Fibroblast of skin of back (primary cell): ENCODE measurements around the gene CC2D1B. TPM values are rescaled to one million over a fixed set of nuclear protein-coding genes. Genes with fewer than 3 reads are reported as not detected.
A peak's percentile ranks its signal among the peaks of the same experiment; 100 is the strongest.
"Not testable (repeated sequence)": the region's sequence is repeated elsewhere in the genome, so short reads cannot be mapped to it uniquely, and the experiment has no call there.

Experiments
- DNase-seq: peaks from one replicate; pipeline ENCODE4 v3.0.0-alpha.2; 2013
- polyA plus RNA-seq, 2 experiments: library from polyadenylated mRNA; unstranded; fragments of 120-200 nt; gene quantifications; one replicate each; pipeline ENCODE4 v1.2.1, GENCODE V29; 2013; ENCODE audit not compliant: insufficient read length in 2 of 2

Gene CC2D1B
- 24.1 TPM for polyA plus RNA-seq (2013, experiment 1 of 2; ENCODE audit: insufficient read length)
- 25.1 TPM for polyA plus RNA-seq (2013, experiment 2 of 2; ENCODE audit: insufficient read length)

DNA sequence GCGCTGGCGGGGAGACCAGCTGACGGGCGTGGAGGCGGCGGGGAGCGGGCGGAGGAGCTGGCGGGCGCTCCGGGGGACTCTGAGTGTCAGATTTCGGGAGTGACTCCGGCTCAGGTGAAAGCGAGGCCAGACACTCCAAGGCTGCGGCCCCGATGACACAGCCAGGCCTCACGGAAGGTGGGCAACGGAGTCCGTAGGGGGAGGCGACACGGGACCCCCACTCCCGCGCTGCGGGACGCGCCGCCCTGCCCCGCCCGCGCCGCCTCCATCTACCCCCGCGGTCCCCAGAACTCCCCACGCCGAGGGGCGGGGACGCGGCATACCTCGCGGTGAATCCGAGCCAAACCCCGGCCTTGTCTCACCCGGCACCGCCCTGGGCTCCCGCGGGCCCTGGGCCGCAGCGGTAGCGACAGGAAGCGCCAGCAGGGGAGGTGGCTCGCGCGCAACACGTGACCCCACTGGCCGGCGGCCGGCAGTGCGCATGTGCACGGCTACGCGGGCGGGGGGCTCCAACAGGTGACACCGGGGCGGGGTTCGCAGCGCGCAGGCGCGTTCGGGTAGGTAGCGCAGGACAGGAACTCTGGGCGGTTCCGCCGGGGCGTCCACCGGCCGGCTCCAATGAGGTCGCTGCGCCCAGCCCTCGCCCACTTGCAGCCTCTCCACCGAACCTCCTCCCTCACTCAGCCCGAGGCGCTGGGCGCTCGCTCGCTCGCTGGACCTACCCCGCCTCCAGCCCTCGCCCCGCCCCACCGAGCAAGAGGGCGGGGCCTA lies at the start of gene CC2D1B:
CC2D1B (minus strand) TSS at position 460 of the 771 bp plus-strand sequence. CDS start 1,585 bp downstream, outside the sequence.
- peak; percentile 94 for DNase-seq

- no peak for DNase-seq
These were observed 48.9 kb upstream of the CC2D1B start for GRCh38 chr1:52414942-52415341.

GRCh38 chr1:52413410-52413989 lies 47.5 kb upstream of the CC2D1B start:
- DNase-seq, result no peak

DNA sequence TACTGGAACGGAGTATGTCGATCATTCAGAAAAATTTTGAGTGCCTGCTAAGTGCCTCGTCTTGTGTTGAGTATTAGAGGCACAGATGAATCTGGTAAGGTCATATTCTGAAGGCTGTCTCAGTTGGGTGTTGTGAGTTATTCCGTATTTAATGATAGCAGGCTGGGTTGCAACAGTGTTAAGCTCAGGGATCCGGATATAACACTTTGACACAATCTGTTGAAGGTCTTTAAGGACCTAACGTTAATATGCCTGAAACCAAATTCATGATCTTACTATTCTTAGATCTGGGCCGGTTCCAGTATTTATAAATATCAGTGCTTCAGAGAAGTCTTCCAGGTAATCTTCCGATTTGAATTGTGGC lies 39.0 kb upstream of the CC2D1B start:
- no peak for DNase-seq

DNA sequence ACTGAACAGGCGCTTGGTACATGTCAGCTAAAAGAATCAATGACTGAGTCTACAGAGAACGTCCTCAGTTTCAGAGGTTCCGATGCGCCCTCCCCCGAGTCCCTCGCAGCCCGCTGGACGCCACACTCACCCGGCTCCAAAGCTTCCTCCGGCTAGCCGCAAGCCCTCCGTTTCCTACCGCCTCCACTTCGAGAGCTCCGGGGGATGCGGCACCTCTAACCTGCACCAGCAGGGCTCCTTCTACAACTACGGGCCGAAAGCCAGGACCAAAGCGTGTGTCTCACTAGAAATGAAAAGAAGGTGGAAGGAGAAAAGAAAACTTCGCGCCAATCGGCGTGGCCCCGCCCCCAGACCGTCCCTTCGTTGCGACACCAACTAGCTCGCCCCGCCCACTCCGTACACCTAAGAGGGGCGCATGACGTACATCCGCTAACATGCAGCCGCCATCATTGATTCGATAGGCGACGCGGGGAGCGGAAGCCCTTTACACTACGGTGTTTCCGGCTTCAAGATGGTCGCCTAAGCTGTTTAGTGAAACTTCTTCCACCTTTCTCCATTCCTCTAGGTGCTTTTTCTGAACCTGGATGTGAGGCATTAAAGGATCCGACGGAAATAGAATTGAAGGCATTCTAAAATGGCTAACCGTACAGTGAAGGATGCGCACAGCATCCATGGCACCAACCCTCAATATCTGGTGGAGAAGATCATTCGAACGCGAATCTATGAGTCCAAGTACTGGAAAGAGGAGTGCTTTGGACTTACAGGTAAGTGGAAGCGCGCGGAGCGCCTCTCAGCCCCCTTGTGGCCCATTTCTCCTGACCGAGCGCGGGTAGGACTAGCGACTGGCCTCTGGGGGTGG lies 38.3 kb upstream of the CC2D1B start, which contains the start of the genes ORC1 and PRPF38A:
ORC1 (minus strand) TSS at position 308 of the 859 bp plus-strand sequence. CDS start 2,200 bp downstream, outside the sequence.
PRPF38A (plus strand) TSS at position 487 of the 859 bp plus-strand sequence; CDS start at position 635, 148 bp downstream.
- peak; percentile 97 for DNase-seq

- peak; percentile 75 for DNase-seq
These were observed 37.6 kb upstream of the CC2D1B start for GRCh38 chr1:52403566-52404115.

DNA sequence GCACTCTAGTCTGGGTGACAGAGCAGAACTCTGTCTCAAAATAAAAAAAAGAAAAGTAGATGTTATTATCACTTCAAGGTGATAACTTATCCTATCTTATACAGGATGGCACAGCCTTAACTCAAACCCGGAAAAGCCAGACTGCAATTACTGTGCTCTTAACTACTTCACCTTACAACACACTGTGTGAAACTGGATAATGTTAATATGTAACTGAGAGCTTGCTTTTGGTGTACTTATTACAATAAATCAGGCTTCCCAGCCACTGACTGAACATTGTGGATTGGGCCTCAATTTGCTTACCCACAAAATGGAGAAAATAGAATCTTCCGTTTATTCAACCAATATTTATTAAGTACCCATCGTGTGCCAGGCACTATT lies 36.8 kb upstream of the CC2D1B start:
- no peak for DNase-seq

DNA sequence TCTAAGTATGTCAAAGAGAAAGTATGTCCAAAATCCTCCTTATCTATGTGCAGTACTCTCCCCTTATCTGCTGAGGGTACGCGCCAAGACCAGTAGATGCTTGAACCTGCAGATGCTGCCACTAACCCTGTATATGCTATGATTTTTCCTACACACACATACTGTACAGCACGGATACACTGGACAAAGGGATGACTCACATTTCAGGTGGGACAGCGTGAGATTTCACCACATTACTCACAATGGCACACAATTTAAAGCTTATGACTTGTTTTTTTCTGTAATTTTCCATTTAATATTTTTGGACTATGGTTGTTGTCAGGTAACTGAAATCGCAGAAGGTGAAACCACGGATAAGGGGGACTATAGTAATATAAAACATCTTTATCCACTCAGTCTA lies 34.1 kb upstream of the CC2D1B start:
- DNase-seq, result no peak

DNA sequence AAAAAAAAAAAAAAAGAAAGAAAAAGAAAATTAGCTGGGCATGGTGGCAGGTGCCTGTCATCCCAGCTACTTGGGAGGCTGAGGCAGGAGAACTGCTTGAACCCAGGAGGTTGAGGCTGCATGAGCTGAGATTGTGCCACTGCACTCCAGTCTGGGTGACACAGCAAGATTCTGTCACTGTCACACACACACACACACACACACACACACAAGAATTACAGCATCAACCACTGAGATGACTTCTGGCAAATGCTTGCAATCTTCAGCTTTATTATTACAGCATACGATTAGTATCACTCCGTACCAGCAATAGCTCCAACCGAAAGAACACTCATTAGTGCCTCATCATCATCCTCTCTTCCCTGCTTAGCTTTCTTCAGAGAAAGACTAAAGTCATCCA lies 33.6 kb upstream of the CC2D1B start:
- no peak for DNase-seq

- DNase-seq, result no peak
These were observed 27.2 kb upstream of the CC2D1B start for GRCh38 chr1:52393174-52393573.

- DNase-seq, result no peak
These were observed 20.5 kb upstream of the CC2D1B start for GRCh38 chr1:52386458-52386857.

DNA sequence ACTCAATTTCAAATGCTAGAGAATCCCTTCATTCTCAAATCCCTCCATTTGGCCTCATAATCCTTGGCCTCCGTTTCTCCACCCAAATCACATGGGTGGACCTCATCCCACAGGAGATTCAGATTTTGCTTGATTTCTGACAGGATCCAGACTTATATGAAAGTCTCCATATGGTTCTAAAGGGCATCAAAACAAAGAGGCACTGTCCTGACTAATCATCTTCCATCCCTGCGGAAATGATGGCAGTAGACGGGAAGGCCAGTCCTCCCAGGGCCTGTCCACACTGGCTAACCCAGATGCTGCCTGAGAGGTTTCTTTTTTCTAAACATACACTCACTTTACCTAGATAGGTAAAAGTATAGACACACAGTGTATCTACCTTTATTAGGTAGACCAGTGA lies 19.4 kb upstream of the CC2D1B start:
- DNase-seq, result no peak

DNA sequence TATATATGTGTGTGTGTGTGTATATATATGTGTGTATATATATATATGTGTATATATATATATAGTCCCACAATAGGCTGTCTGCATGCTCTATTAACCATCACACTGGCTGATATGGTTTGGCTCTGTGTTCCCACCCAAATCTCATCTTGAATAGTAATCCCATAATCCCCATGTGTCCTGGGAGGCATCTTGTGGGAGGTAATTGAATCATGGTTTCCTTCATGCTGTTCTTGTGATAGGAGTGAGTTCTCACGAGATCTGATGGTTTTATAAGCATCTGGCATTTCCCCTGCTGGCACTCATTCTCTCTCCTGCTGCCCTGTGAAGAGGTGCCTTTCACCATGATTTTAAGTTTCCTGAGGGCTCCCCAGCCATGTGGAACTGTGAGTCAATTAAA lies 3.8 kb upstream of the CC2D1B start:
- DNase-seq, result not testable (repeated sequence)

DNA sequence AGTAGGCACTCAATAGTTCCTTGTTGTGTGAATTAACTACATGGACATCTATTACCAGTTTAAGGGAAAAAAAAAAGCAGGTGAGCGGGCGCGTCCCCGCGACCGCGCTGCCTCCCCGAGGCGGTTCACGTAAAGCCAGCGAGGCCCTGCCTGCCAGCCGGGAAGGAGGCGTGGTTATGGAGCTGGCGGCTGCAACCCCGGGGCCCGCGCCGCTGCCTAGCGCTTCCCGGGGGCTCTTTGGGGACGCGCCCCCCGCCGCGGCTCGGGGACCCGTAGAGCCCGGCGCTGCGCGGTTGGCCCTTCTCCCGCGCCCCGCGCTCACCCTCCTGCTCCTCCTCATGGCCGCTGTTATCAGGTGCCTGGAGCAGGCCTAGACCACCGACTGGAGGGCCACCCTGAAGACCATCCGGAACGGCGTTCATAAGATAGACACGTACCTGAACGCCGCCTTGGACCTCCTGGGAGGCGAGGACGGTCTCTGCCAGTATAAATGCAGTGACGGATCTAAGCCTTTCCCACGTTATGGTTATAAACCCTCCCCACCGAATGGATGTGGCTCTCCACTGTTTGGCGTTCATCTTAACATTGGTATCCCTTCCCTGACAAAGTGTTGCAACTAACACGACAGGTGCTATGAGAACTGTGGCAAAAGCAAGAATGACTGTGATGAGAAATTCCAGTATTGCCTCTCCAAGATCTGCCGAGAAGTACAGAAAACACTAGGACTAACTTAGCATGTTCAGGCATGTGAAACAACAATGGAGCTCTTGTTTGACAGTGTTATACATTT lies 2.6 kb upstream of the CC2D1B start:
- DNase-seq, result peak; percentile 34

DNA sequence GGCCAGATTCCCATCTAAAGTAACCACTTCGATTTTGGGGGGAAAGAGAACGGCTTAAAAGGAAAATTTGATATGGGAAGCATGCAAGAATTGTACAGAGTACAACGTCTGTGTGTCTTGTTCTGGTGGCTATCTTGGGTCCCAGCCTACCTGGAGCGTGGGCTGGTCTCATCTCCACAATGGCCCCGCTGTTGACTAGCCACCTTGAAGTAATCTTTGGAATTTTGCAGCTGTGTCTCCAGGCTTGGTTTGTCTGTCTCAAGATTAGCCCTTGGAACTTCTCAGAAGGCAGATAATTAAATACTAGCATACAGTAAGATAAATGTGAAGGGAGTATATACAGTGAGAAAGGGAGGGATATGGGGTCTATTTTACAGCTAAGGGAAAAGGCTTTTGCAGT lies 1.3 kb upstream of the CC2D1B start:
- no peak for DNase-seq

DNA sequence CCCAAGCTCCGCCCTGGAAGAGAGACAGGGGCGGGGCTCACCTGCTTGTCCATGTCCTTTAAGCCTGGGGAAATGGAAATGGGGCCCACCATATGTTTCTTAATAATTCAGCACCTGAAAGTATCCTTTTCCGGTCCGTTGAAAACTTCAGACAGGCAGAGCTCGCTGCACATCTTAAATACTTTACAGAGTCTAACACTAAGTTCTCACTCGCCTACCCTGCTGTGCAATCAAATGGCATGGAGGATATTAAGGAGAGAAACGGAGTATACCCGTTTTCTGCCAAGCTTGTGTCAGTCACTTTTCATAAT lies 467 bp upstream of the CC2D1B start:
- DNase-seq, result no peak

DNA sequence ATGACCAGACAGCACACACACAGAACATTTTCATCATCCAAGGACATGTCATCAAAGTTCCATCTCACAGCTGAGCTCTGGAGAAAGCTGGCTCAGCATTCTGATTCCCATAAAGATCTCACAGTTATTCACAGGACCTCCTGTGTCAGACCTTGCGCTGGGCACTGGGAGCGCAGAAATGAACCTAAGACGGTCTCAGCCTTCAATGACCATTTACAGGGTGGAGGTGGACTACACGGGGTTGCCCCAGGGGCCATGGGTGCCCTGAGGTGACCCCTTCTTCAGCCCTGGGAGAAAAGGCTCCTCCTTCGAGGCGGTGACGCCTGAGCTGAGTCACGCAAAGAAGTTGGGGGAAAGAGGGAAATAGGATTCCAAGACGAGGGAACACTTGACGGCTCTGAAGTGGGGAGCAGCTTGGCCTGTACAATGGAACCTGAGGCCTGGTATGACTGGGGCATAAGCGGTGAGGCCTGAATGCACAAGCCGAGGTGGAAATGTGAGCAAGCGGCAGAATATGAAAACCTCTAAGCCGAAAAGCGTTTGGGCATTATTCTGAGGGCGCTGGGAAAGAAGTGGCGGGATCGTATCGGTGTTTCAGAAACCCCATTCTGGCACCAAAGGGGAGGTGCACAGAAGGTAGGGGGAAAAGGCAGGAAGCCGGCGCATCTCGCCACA lies 797 bp downstream of the CC2D1B start:
- peak; percentile 79 for DNase-seq

GRCh38 chr1:52364235-52364839 lies 1.7 kb downstream of the CC2D1B start:
- no peak for DNase-seq

GRCh38 chr1:52360595-52360968 lies 5.4 kb downstream of the CC2D1B start:
- DNase-seq, result no peak

DNA sequence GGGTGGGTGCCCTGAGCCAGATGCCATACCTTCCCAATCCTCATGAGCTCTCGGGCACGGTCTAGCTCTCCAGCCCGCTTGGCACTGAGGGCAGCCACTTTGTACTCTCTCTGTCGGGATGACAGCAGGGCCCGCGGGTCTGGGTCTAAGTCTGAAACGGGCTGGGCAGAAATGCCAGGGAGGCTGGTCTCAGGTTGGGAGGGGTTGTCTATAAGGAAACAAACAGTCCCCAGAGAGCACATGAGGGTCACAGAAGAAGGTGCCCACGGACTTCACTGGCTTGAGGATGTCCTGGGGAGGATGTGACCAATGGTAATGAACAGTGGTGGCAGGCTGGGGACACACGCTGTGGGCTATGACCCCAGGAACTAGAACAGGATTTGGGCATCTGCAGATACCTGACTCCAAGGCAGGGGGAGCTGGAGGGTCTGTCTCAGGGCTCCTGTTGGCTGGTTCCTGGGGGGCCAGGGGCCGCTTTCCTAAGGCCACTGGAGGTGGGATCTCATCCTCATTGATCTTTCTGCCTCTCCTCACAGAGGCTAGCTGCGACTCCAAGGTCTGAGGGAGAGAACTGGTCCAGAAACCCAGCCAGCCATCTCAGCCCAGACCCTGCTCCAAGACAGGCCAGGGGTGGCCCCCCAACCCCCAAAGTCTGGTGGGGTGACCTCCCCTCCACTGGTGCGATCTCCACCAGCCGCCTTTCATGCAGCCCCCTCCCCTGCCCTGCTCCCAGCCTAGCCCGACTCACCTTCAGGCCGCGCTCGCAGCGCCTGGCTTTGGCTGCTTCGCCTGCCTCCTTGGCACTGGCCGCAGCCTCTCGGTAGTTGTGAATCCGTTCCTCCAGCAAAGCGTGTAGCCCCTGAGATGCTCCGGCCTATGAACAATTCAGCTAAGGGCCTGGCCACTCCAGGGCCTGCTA lies 6.1 kb downstream of the CC2D1B start:
- DNase-seq, result no peak
